Hematopoietic multipotent progenitor cell treated with erythropoietin and hydrocortisone succinate and interleukin-3 and kit ligand, for 8 days (in vitro differentiated cells): ENCODE measurements around the gene MXD1.
"Not testable (repeated sequence)": the region's sequence is repeated elsewhere in the genome, so short reads cannot be mapped to it uniquely, and the experiment has no call there.

Experiments used
- DNase-seq: peaks from one replicate; pipeline ENCODE4 v3.0.0-alpha.2; 2015

Gene MXD1

GRCh38 chr2:69914950-69915945 lies at the start of gene MXD1:
MXD1 (plus strand) TSS chr2:69915109; CDS start chr2:69915331, 222 bp downstream.
- DNase-seq, result no peak

- DNase-seq, result no peak
Measured at GRCh38 chr2:69888451-69888850, 26.5 kb upstream of the MXD1 start.

- no peak for DNase-seq
Measured at GRCh38 chr2:69889302-69889701, 25.6 kb upstream of the MXD1 start.

- no peak for DNase-seq
Measured at GRCh38 chr2:69890881-69891280, 24.0 kb upstream of the MXD1 start.

GRCh38 chr2:69892838-69893424 lies 22.0 kb upstream of the MXD1 start:
- peak; percentile 54 for DNase-seq

- DNase-seq, result peak; percentile 89
Measured at GRCh38 chr2:69893684-69894551, 21.0 kb upstream of the MXD1 start, which contains the start of gene SNRNP27. SNRNP27 (plus strand) TSS chr2:69893956; CDS start chr2:69893985, 29 bp downstream.

GRCh38 chr2:69894737-69895136 lies 20.2 kb upstream of the MXD1 start:
- DNase-seq, result not testable (repeated sequence)

GRCh38 chr2:69902213-69902922 lies 12.5 kb upstream of the MXD1 start:
- no peak for DNase-seq

GRCh38 chr2:69907216-69907615 lies 7.7 kb upstream of the MXD1 start:
- DNase-seq, result no peak

GRCh38 chr2:69911985-69912563 lies 2.8 kb upstream of the MXD1 start:
- DNase-seq, result peak; percentile 83

GRCh38 chr2:69914164-69914949 lies 552 bp upstream of the MXD1 start:
- DNase-seq, result peak; percentile 100

GRCh38 chr2:69916106-69916505 lies 1.2 kb downstream of the MXD1 start:
- no peak for DNase-seq

GRCh38 chr2:69917852-69918251 lies 2.9 kb downstream of the MXD1 start:
- DNase-seq, result peak; percentile 39

GRCh38 chr2:69918401-69918800 lies 3.5 kb downstream of the MXD1 start:
- peak; percentile 39 for DNase-seq

GRCh38 chr2:69923116-69923515 lies 8.2 kb downstream of the MXD1 start:
- DNase-seq, result no peak

GRCh38 chr2:69926849-69927515 lies 12.1 kb downstream of the MXD1 start:
- no peak for DNase-seq

GRCh38 chr2:69931832-69932595 lies 17.1 kb downstream of the MXD1 start:
- no peak for DNase-seq

- no peak for DNase-seq
Measured at GRCh38 chr2:69932596-69932922, 17.6 kb downstream of the MXD1 start.

GRCh38 chr2:69933254-69933828 lies 18.4 kb downstream of the MXD1 start:
- no peak for DNase-seq
